Measurements from ENCODE around the gene CYB5A. TPM values are rescaled to one million over a fixed set of nuclear protein-coding genes. Genes with fewer than 3 reads are reported as not detected.

The CYB5A gene
- total RNA-seq, 4 donors from 2014 or later = 53.8 to 118 (median 75.2) TPM

GRCh38 chr18:74284980-74285355, 6.8 kb downstream of the CYB5A start:
- TF ChIP-seq POLR2A (IDR thresholded peaks at IDR 0.05) (no peak), CTCF (IDR thresholded peaks at IDR 0.05) (no peak), POLR2AphosphoS5 (IDR thresholded peaks at IDR 0.05) (no peak), EP300 (IDR thresholded peaks at IDR 0.05) (no peak)
- Histone ChIP-seq H3K4me1 (peaks cover 4 to 76% (median 32%) of the 10 kb centered on the region in 3 donors), H3K27me3 (no peaks in the 10 kb centered on the region), H3K4me3 (no peak overlapping the region), H3K27ac (peak overlapping the region; percentile 78 to 87 (median 86)), H3K36me3 (no peaks in the 10 kb centered on the region), H3K9me3 (no peaks in the 10 kb centered on the region)
- no peak for ATAC-seq
- 63 to 88% methylated on average over 1 of the region's 1 CpG for WGBS, 2 donors (ENCODE audit: low coverage in 1 of 2)

- Histone ChIP-seq H3K27me3 (no peaks in the 10 kb centered on the region), H3K4me3 (peak overlapping the region; percentile 18 to 24), H3K9me3 (no peaks in the 10 kb centered on the region), H3K4me1 (peaks cover 4 to 70% (median 32%) of the 10 kb centered on the region in 3 donors), H3K27ac (peak overlapping the region; percentile 78 to 87 (median 86)), H3K36me3 (no peaks in the 10 kb centered on the region)
- TF ChIP-seq POLR2A (IDR thresholded peaks at IDR 0.05) (no peak), EP300 (IDR thresholded peaks at IDR 0.05) (no peak), CTCF (IDR thresholded peaks at IDR 0.05) (no peak), POLR2AphosphoS5 (IDR thresholded peaks at IDR 0.05) (no peak)
- WGBS, 2 donors (ENCODE audit: low coverage in 1 of 2) = 9 to 13% methylated on average over 4 to 8 of the region's 11 CpGs
- no peak for ATAC-seq
Measured at GRCh38 chr18:74284191-74284979, 7.4 kb downstream of the CYB5A start.

GRCh38 chr18:74283646-74284045, 8.1 kb downstream of the CYB5A start:
- TF ChIP-seq CTCF (IDR thresholded peaks at IDR 0.05) (no peak), POLR2A (IDR thresholded peaks at IDR 0.05) (no peak), EP300 (IDR thresholded peaks at IDR 0.05) (no peak), POLR2AphosphoS5 (IDR thresholded peaks at IDR 0.05) (no peak)
- H3K4me1 ChIP-seq = peaks cover 4 to 64% (median 32%) of the 10 kb centered on the region in 3 donors
- no peaks in the 10 kb centered on the region for H3K27me3 ChIP-seq
- peak overlapping the region; percentile 26 to 78 (median 66) for H3K27ac ChIP-seq
- no peak overlapping the region for H3K4me3 ChIP-seq
- H3K9me3 ChIP-seq = no peaks in the 10 kb centered on the region
- WGBS, 2 donors (ENCODE audit: low coverage in 1 of 2) = 60 to 79% methylated on average over 2 of the region's 10 CpGs
- H3K36me3 ChIP-seq = no peaks in the 10 kb centered on the region
- no peak for ATAC-seq

- H3K4me3 ChIP-seq = no peak overlapping the region
- TF ChIP-seq POLR2A (IDR thresholded peaks at IDR 0.05) (no peak), POLR2AphosphoS5 (IDR thresholded peaks at IDR 0.05) (no peak), EP300 (IDR thresholded peaks at IDR 0.05) (no peak), CTCF (IDR thresholded peaks at IDR 0.05) (no peak)
- H3K9me3 ChIP-seq = no peaks in the 10 kb centered on the region
- ATAC-seq = no peak
- no peaks in the 10 kb centered on the region for H3K36me3 ChIP-seq
- no peaks in the 10 kb centered on the region for H3K27me3 ChIP-seq
- peak overlapping the region in 3 of 4 donors; percentile 64 to 78 (median 68) for H3K27ac ChIP-seq
- 83 to 85% methylated on average over 6 to 8 of the region's 10 CpGs for WGBS, 2 donors (ENCODE audit: low coverage in 1 of 2)
- peaks cover 4 to 57% (median 32%) of the 10 kb centered on the region in 3 donors for H3K4me1 ChIP-seq
Measured at GRCh38 chr18:74282755-74283554, 8.8 kb downstream of the CYB5A start.

Measured in gastroesophageal sphincter (tissue), 4 donors.